Gastrocnemius medialis (tissue), 4 donors: ENCODE results near the gene FRS3. TPM values are rescaled to one million over a fixed set of nuclear protein-coding genes. Genes with fewer than 3 reads are reported as not detected.

Experiments used
- ATAC-seq, 2 donors: fragments of 150-250 bp; one replicate each; pipeline ENCODE4 v1.9.1; 2016
- DNase-seq, 2 donors: peaks; one replicate each; pipeline ENCODE4 v3.0.0-alpha.2; 2019
- H3K27ac ChIP-seq, 4 donors: fragments of 200-600 bp; sonication (generic); 1 replicate in 1 of 4; 2 replicates in 3 of 4; pipeline ENCODE4 v1.5.1; 2016 to 2018; ENCODE audit warnings: mild to moderate bottlenecking in 2 of 4, moderate library complexity in 1 of 4
- H3K27me3 ChIP-seq, 3 donors: fragments of 200-600 bp; sonication (generic) in 2 of 3; 1 replicate in 1 of 3; 2 replicates in 2 of 3; pipeline versions ENCODE4 v1.5.1 to v1.6.0; 2016 to 2019; ENCODE audit warnings: mild to moderate bottlenecking in 1 of 3, moderate library complexity in 1 of 3
- H3K36me3 ChIP-seq, 2 donors: fragments of 200-600 bp; sonication (generic) in 1 of 2; one replicate each; pipeline ENCODE4 v1.5.1; 2017 to 2018
- H3K4me1 ChIP-seq, 2 donors: fragments of 200-600 bp; sonication (generic) in 1 of 2; one replicate each; pipeline ENCODE4 v1.5.1; 2016 to 2017; ENCODE audit warnings: mild to moderate bottlenecking in 2 of 2
- H3K4me3 ChIP-seq, 4 donors: fragments of 200-600 bp; sonication (generic) in 3 of 4; 1 replicate in 1 of 4; 2 replicates in 3 of 4; pipeline ENCODE4 v1.5.1; 2016 to 2019; ENCODE audit warnings: mild to moderate bottlenecking in 2 of 4
- H3K9me3 ChIP-seq, 3 donors: fragments of 200-600 bp; sonication (generic) in 2 of 3; 1 replicate in 1 of 3; 2 replicates in 2 of 3; pipeline ENCODE4 v1.5.1; 2016 to 2019
- POLR2A ChIP-seq, 2 donors: fragments of 450-650 bp; IDR thresholded peaks; one replicate each; pipeline ENCODE4 v1.6.1; 2017; ENCODE audit warnings: antibody characterized with exemption in 2 of 2, mild to moderate bottlenecking in 2 of 2, moderate library complexity in 2 of 2
- in situ Hi-C, 4 donors: fragments of 200-750 bp; cut with MboI; loops; one replicate each; pipeline versions ENCODE4 v1.15.0 to v1.8.0; 2017; ENCODE audit warnings: low sequenced_read_pairs in 4 of 4
- intact Hi-C: fragments of 100-400 bp; cut with DNase I; formaldehyde crosslinking; loops from one replicate; pipeline ENCODE4 v1.15.1; 2023; ENCODE audit warnings: low total_unique reads
- total RNA-seq, 4 donors: library from RNA; depleted of rRNA; stranded (reverse); fragments of >200 nt; gene quantifications; one replicate each; pipeline versions ENCODE4 v1.1.0 to v1.2.3, GENCODE V29; 2016
- TF ChIP-seq, protein P1 (sequence below), 5 experiments: fragments of 450-650 bp in 3 of 5; fragments of 200-600 bp in 2 of 5; sonication (generic) in 2 of 5; IDR thresholded peaks in 4 of 5; conservative IDR thresholded peaks in 1 of 5; 1 replicate in 4 of 5; 2 replicates in 1 of 5; pipeline ENCODE4 v1.5.1; 2016 to 2019; ENCODE audit warnings: antibody characterized with exemption in 5 of 5, mild to moderate bottlenecking in 3 of 5, moderate library complexity in 3 of 5

Gene FRS3
- total RNA-seq, 4 donors from 2014 or later = 2.9 to 6.9 (median 5.5) TPM

- H3K27ac ChIP-seq = no peak overlapping the region
- intact Hi-C loops = no loop called here
- peaks cover 0 to 35% of the 10 kb centered on the region in 2 donors for H3K36me3 ChIP-seq
- no peak for DNase-seq
- no peaks in the 10 kb centered on the region for H3K9me3 ChIP-seq
- in situ Hi-C loops = loop anchor here in 2 of 4 donors (10.0 kb wide), 2 partner anchors 108 to 128 kb away; partner anchors contain the start of genes BYSL (in 1 of the 2) and MED20 (in 1 of the 2)
- no peaks in the 10 kb centered on the region for H3K27me3 ChIP-seq
- H3K4me1 ChIP-seq = peaks cover 0 to 5% of the 10 kb centered on the region in 2 donors
- ATAC-seq = no peak
- TF ChIP-seq, protein P1, sequence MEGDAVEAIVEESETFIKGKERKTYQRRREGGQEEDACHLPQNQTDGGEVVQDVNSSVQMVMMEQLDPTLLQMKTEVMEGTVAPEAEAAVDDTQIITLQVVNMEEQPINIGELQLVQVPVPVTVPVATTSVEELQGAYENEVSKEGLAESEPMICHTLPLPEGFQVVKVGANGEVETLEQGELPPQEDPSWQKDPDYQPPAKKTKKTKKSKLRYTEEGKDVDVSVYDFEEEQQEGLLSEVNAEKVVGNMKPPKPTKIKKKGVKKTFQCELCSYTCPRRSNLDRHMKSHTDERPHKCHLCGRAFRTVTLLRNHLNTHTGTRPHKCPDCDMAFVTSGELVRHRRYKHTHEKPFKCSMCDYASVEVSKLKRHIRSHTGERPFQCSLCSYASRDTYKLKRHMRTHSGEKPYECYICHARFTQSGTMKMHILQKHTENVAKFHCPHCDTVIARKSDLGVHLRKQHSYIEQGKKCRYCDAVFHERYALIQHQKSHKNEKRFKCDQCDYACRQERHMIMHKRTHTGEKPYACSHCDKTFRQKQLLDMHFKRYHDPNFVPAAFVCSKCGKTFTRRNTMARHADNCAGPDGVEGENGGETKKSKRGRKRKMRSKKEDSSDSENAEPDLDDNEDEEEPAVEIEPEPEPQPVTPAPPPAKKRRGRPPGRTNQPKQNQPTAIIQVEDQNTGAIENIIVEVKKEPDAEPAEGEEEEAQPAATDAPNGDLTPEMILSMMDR (IDR thresholded peaks at IDR 0.05 in 4 of 5, conservative IDR thresholded peaks at IDR 0.05 in 1 of 5) = no peak
- no peak for TF ChIP-seq POLR2A (IDR thresholded peaks at IDR 0.05)
- H3K4me3 ChIP-seq = no peak overlapping the region
Observed at GRCh38 chr6:41796474-41796873, 16.8 kb upstream of the FRS3 start.

- ATAC-seq (no peak), DNase-seq (no peak)
- no peak overlapping the region for H3K4me3 ChIP-seq
- H3K36me3 ChIP-seq = peaks cover 0 to 46% of the 10 kb centered on the region in 2 donors
- no peak overlapping the region for H3K27ac ChIP-seq
- intact Hi-C loops (no loop called here), in situ Hi-C loops (loop anchor here in 2 of 4 donors (10.0 kb wide), 2 partner anchors 113 to 133 kb away; partner anchors contain the start of genes BYSL (in 1 of the 2) and MED20 (in 1 of the 2))
- TF ChIP-seq POLR2A (IDR thresholded peaks at IDR 0.05) = no peak
- TF ChIP-seq, protein P1 (IDR thresholded peaks at IDR 0.05 in 4 of 5, conservative IDR thresholded peaks at IDR 0.05 in 1 of 5) = no peak
- no peaks in the 10 kb centered on the region for H3K27me3 ChIP-seq
- H3K9me3 ChIP-seq = no peaks in the 10 kb centered on the region
- peaks cover 12 to 21% of the 10 kb centered on the region in 2 donors for H3K4me1 ChIP-seq
Observed at GRCh38 chr6:41791984-41792383, 12.3 kb upstream of the FRS3 start.

DNA sequence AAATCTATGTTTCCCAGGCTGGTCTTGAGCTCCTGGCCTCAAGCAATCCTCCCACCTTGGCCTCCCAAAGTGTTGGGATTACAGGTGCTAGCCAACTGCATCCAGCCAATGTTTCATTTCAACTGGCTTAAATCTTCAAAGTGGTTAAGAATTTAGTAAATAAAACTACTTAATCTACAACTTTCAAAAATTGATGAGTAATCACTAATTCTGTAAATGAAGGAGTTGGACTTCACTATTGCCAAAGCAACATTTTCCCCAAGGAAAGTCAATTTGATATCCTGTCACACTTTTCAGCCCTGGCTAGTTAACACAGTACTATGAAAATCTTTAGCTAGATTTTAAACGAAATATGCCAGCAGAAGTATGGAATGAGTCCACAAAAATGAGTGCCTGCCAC is 11.6 kb upstream of the FRS3 start:
- H3K27ac ChIP-seq = no peak overlapping the region
- no peaks in the 10 kb centered on the region for H3K27me3 ChIP-seq
- no peaks in the 10 kb centered on the region for H3K9me3 ChIP-seq
- H3K36me3 ChIP-seq = peaks cover 0 to 43% of the 10 kb centered on the region in 2 donors
- intact Hi-C loops = no loop called here
- in situ Hi-C loops = loop anchor here in 2 of 4 donors (10.0 kb wide), 2 partner anchors 113 to 133 kb away; partner anchors contain the start of genes BYSL (in 1 of the 2) and MED20 (in 1 of the 2)
- no peak overlapping the region for H3K4me3 ChIP-seq
- no peak for TF ChIP-seq POLR2A (IDR thresholded peaks at IDR 0.05)
- TF ChIP-seq, protein P1 (IDR thresholded peaks at IDR 0.05 in 4 of 5, conservative IDR thresholded peaks at IDR 0.05 in 1 of 5) = no peak
- DNase-seq (no peak), ATAC-seq (no peak)
- H3K4me1 ChIP-seq = peaks cover 12 to 21% of the 10 kb centered on the region in 2 donors

DNA sequence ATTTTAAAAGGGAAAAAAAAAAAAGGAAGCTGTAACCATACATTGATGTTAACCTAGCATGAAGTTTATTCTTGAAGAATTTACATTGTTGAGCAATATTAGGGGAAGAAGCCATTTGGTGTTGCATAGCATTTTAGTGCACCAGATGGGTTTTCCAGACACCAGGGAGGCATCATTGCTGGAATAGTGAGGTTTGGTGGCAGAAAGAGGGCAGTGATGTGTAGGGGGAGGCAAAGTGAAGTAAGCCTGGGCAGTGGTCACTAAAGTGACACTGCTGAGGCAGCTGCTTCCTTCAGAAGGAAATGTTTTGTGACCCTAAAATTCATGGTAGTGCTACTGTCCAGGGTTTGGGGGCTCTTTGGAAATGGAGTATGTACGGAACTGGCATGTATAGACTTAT is 10.3 kb upstream of the FRS3 start:
- TF ChIP-seq, protein P1 (IDR thresholded peaks at IDR 0.05 in 4 of 5, conservative IDR thresholded peaks at IDR 0.05 in 1 of 5) = no peak
- TF ChIP-seq POLR2A (IDR thresholded peaks at IDR 0.05) = no peak
- intact Hi-C loops = no loop called here
- ATAC-seq (no peak), DNase-seq (no peak)
- no peaks in the 10 kb centered on the region for H3K9me3 ChIP-seq
- H3K27me3 ChIP-seq = no peaks in the 10 kb centered on the region
- H3K4me1 ChIP-seq = peaks cover 21 to 30% of the 10 kb centered on the region in 2 donors
- H3K36me3 ChIP-seq = peaks cover 0 to 34% of the 10 kb centered on the region in 2 donors
- no peak overlapping the region for H3K27ac ChIP-seq
- in situ Hi-C loops = loop anchor here in 2 of 4 donors (10.0 kb wide), 2 partner anchors 115 to 135 kb away; partner anchors contain the start of genes BYSL (in 1 of the 2) and MED20 (in 1 of the 2)
- H3K4me3 ChIP-seq = no peak overlapping the region
